HG03520 (cell line): ENCODE data around the gene CHD5.
"Not testable (repeated sequence)": the region's sequence is repeated elsewhere in the genome, so short reads cannot be mapped to it uniquely, and the experiment has no call there.

Experiments used
- ATAC-seq: cut with Tn5 transposase; IDR thresholded peaks from one replicate; pipeline ENCODE4 v1.9.1; 2021; ENCODE audit warnings: mild to moderate bottlenecking, moderate library complexity; ENCODE audit not compliant: unreplicated experiment

Gene CHD5

GRCh38 chr1:6070450-6070974 is 109.6 kb downstream of the CHD5 start:
- ATAC-seq, result no peak

- ATAC-seq, result no peak
Observed at GRCh38 chr1:6069573-6069972, 110.5 kb downstream of the CHD5 start.

DNA sequence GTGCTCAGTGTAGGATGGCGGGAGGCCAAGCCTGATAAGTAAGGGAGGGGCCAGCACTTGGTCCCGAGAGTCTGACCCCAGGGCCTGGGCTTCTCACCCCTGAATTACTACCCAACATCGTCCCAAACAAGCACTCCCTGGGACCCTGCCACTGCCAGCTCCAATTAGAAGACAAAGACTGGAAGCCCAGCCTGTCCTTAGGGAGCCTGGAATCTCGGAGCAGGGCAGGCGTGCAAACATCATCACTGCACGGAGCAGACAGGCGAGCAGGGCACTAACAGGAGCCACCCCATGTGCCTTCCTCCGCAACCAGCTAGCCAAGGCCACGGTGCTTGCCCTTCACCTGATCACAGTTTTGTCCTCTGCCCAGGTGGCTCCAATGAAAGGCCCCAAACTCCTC is 111.2 kb downstream of the CHD5 start:
- no peak for ATAC-seq

DNA sequence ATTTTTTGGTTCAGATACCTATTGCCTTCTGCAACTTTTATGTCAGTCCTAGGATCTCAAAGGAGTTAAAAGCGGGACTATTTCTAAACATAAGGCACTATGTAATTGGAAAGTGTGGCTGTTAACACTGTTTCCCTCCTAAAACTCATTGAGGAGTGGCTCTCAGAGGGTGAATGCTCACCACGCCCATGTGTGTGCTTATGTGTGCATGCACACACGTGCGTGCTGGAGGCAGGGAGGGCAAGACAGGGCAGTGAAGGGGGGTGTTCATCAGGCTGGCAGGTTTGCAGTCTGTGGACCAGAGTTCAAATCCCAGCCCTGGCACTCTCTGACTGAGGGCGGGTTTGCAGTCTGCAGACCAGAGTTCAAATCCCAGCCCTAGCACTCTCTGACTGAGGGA is 112.0 kb downstream of the CHD5 start:
- no peak for ATAC-seq

- no peak for ATAC-seq
Observed at GRCh38 chr1:6066680-6067079, 113.4 kb downstream of the CHD5 start.

DNA sequence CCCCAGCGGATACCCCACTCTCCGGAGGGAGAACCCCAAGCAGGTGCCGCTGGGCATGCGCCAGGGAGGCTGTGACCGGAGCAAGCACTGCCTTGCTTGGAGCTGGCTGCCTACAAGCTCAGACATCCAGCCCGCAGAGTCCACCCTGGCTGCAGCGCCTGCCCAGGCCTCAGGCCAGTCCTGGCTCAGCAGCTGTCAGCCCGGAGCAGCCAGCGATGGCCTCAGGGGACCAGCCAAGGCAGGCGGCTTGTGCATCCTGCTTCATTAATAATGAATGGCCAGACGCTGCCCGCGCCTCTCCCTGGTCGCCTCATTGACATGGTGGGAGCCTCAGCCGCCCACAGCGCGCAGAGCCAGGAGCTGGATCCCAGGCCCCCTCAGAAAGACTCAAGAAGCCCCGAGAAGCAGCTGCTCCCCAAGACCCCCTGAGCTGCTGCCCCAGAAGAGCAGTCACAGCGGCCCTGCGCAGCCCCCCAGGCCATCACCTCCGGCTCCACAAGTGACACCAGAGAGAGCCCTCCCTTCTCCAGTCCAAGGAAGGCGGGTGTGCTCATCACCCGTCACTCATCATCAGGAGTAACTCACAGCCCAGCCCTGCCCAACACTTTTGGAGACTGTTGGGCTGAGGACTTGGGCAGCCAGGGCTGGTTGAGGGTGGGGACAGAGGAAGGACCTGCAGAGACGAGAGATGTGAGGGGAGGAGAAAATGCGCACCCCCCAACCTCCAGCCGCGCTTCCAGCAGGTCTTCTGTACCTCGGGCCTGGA is 114.8 kb downstream of the CHD5 start:
- ATAC-seq, result no peak

GRCh38 chr1:6063532-6064053 is 116.5 kb downstream of the CHD5 start:
- not testable (repeated sequence) for ATAC-seq

GRCh38 chr1:6062670-6063069 is 117.5 kb downstream of the CHD5 start:
- no peak for ATAC-seq

GRCh38 chr1:6059866-6060265 is 120.3 kb downstream of the CHD5 start:
- no peak for ATAC-seq

GRCh38 chr1:6057170-6057845 is 122.8 kb downstream of the CHD5 start:
- no peak for ATAC-seq

DNA sequence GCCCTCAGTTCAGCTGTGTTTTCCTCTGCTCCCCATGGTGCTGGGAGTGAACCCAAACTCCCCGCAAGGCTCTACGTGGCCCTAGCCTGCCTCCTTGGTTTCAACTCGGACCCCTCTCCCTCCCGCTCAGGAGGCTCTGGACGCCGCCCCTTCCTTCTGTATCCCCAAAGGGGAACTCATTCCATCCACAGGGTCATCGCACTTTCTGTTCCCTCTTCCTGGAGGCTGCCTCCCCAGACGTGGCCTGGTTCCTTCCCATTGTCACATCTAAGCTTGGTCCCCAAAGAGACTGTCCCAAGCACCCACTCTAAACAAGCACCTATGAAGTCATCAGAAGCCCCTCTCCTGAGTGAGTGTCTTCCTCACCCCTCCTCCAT is 123.6 kb downstream of the CHD5 start:
- ATAC-seq, result no peak

DNA sequence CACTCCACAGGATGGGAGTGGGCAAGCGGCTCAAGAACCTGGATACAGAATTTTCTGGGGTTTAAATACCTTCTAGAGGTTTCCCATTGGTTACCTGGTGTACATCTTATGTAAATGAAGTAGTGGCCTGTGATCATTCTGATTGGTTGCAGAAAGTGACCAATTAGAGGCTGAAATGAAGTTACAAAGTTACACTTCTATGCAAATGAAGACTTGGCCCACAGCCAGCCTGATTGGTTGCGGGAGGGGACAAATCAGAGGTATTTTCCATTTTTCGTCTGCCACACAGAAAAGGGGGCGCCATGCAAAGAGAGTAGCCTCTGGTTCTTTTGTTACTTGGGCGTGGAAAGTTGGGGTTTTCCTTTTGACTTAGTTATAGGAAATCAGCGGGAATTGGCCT is 125.5 kb downstream of the CHD5 start:
- ATAC-seq, result no peak

DNA sequence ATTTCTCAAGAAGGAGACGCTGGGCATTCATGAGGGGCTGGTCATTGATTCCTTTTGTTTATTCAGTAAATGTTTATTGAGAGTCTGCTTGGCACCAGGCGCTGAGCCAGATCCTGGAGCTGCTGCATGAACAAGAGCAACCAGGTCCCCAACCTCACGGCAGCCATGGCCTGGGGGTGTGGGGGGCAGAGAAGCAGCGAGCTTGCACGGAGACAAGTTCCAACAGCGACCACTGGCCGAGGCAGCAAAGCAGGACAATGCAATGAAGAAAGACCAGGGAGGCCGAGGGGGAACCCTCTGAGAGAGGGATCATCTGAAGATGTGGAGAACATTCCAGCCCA is 126.9 kb downstream of the CHD5 start:
- ATAC-seq, result no peak

GRCh38 chr1:6052543-6053205 is 127.4 kb downstream of the CHD5 start:
- ATAC-seq, result no peak
